SK-N-SH (cell line): ENCODE measurements around the gene MALAT1. TPM values are rescaled to one million over a fixed set of nuclear protein-coding genes. Genes with fewer than 3 reads are reported as not detected.

Experiments
- CTCF ChIA-PET: fragments of 300-600, 350-600 bp; formaldehyde crosslinking; extraction: SDS; loops from one replicate; lab custom pipeline; 2021; lab: Yijun Ruan, JAX
- POLR2A ChIA-PET: fragments of 350-600 bp; sonication (Branson Sonifier 250); formaldehyde crosslinking; extraction: SDS; loops from one replicate; lab custom pipeline; 2020; ENCODE audit warnings: antibody characterized with exemption, inconsistent platforms; lab: Yijun Ruan, JAX
- DNase-seq: peaks from one replicate; pipeline ENCODE4 v3.0.0; 2012
- H2AFZ ChIP-seq: fragments of 200-600 bp; sonication (generic); 2 replicates; pipeline ENCODE4 v1.8.1; 2016; ENCODE audit warnings: antibody characterized with exemption, mild to moderate bottlenecking, low read depth
- H3F3A ChIP-seq: fragments of 200-600 bp; sonication (generic); replicated peaks from 2 replicates; pipeline ENCODE3; 2016; ENCODE audit warnings: antibody characterized with exemption, mild to moderate bottlenecking; ENCODE audit not compliant: insufficient read depth
- H3K27ac ChIP-seq, 2 experiments: fragments of 200-500 bp in 1 of 2; fragments of 200-600 bp in 1 of 2; sonication (Bioruptor generic) in 1 of 2; sonication (generic), shearing (Covaris generic) in 1 of 2; 2 replicates each; pipeline versions ENCODE4 v1.5.1 to v1.6.1; 2014 to 2016; ENCODE audit warnings: low read depth in 2 of 2, inconsistent platforms in 1 of 2, low read length in 1 of 2, mild to moderate bottlenecking in 1 of 2, mixed read lengths in 1 of 2
- H3K27me3 ChIP-seq: fragments of 200-600 bp; sonication (generic), shearing (Covaris generic); 2 replicates; pipeline ENCODE4 v1.6.1; 2016; ENCODE audit warnings: mixed run types; ENCODE audit not compliant: insufficient read depth
- H3K36me3 ChIP-seq, 2 experiments: fragments of 200-500 bp in 1 of 2; fragments of 200-600 bp in 1 of 2; sonication (Bioruptor generic) in 1 of 2; sonication (generic) in 1 of 2; replicated peaks in 1 of 2; 2 replicates each; pipeline versions ENCODE3 to v1.5.1; 2014 to 2016; ENCODE audit warnings: low read length in 1 of 2, mild to moderate bottlenecking in 1 of 2; ENCODE audit not compliant: insufficient read depth in 2 of 2, control insufficient read depth in 1 of 2
- H3K4me1 ChIP-seq, 2 experiments: fragments of 200-500 bp in 1 of 2; fragments of 200-600 bp in 1 of 2; sonication (Bioruptor generic) in 1 of 2; sonication (generic), shearing (Covaris generic) in 1 of 2; 2 replicates each; pipeline versions ENCODE4 v1.5.1 to v1.6.1; 2014 to 2016; ENCODE audit warnings: low read depth in 1 of 2, low read length in 1 of 2, mixed run types in 1 of 2; ENCODE audit not compliant: insufficient read depth in 2 of 2, control insufficient read depth in 1 of 2
- H3K4me2 ChIP-seq: fragments of 200-600 bp; sonication (generic), shearing (Covaris generic); 2 replicates; pipeline ENCODE4 v1.6.1; 2017; ENCODE audit warnings: mixed run types
- H3K4me3 ChIP-seq, 2 experiments: fragments of 200-500 bp in 1 of 2; fragments of 200-600 bp in 1 of 2; sonication (Bioruptor generic) in 1 of 2; sonication (generic), shearing (Covaris generic) in 1 of 2; 2 replicates each; pipeline versions ENCODE4 v1.5.1 to v1.8.1; 2014 to 2016; ENCODE audit warnings: low read depth in 2 of 2, inconsistent platforms in 1 of 2, low read length in 1 of 2, mild to moderate bottlenecking in 1 of 2, mixed read lengths in 1 of 2, moderate library complexity in 1 of 2
- H3K79me2 ChIP-seq: fragments of 200-600 bp; sonication (generic); 2 replicates; pipeline ENCODE4 v1.8.1; 2017; ENCODE audit warnings: mild to moderate bottlenecking; ENCODE audit not compliant: insufficient read depth
- H3K9ac ChIP-seq: fragments of 200-600 bp; sonication (generic); 2 replicates; pipeline ENCODE4 v1.6.1; 2017; ENCODE audit warnings: mixed run types
- H3K9me2 ChIP-seq: fragments of 200-600 bp; sonication (generic); 2 replicates; pipeline ENCODE4 v1.6.1; 2017; ENCODE audit warnings: mixed run types
- H3K9me3 ChIP-seq: fragments of 200-600 bp; sonication (generic); 2 replicates; pipeline ENCODE4 v1.6.1; 2017; ENCODE audit warnings: mixed run types, mild to moderate bottlenecking, moderate library complexity
- H4K20me1 ChIP-seq: fragments of 200-600 bp; sonication (generic); 2 replicates; pipeline ENCODE4 v1.6.1; 2017; ENCODE audit warnings: mild to moderate bottlenecking, mixed run types; ENCODE audit not compliant: insufficient read depth
- CTCF ChIP-seq: fragments of 200-600 bp; sonication (generic); IDR thresholded peaks from 2 replicates; pipeline ENCODE4 v1.6.1; 2017; ENCODE audit warnings: antibody characterized with exemption, mild to moderate bottlenecking, moderate library complexity
- JUND ChIP-seq: IDR thresholded peaks from 2 replicates; pipeline ENCODE4 v1.4.0; 2012
- NFIC ChIP-seq: IDR thresholded peaks from 2 replicates; pipeline ENCODE4 v1.4.0; 2012; ENCODE audit warnings: borderline replicate concordance
- NRF1 ChIP-seq: IDR thresholded peaks from 2 replicates; pipeline ENCODE4 v1.6.1; 2012; ENCODE audit warnings: low read depth, mild to moderate bottlenecking, low read length
- POLR2AphosphoS5 ChIP-seq: IDR thresholded peaks from 2 replicates; pipeline ENCODE4 v1.6.1; 2012; ENCODE audit warnings: low read depth, low read length
- RCOR1 ChIP-seq: fragments of 150-350 bp; IDR thresholded peaks from 2 replicates; pipeline ENCODE4 v1.6.1; 2017; ENCODE audit warnings: antibody characterized with exemption, low read length
- SIN3A ChIP-seq: IDR thresholded peaks from 2 replicates; pipeline ENCODE4 v1.6.1; 2012; ENCODE audit warnings: low read depth, mild to moderate bottlenecking, low read length, moderate library complexity, borderline replicate concordance
- WGBS: methylation state at CpG from one replicate; pipeline ENCODE4 v1.1.6; 2017; ENCODE audit warnings: low lambda C conversion rate; 5-methylcytosine and 5-hydroxymethylcytosine counted together
- polyA plus RNA-seq, 3 experiments: library from polyadenylated mRNA; depleted of rRNA; stranded (reverse); fragments of >200 nt; gene quantifications; 2 replicates each; pipeline ENCODE4 v1.2.3, GENCODE V29; 2012
- TF ChIP-seq, protein P1 (sequence below): IDR thresholded peaks from 2 replicates; pipeline ENCODE4 v1.6.1; 2012; ENCODE audit warnings: mild to moderate bottlenecking, low read depth, low read length, moderate library complexity
- TF ChIP-seq, protein P2 (sequence below): IDR thresholded peaks from 2 replicates; pipeline ENCODE4 v1.4.0; 2012; ENCODE audit warnings: low read depth

The MALAT1 gene
- polyA plus RNA-seq, 1 of the 3 experiments (the other 2 are of a cell fraction), result 285 TPM

GRCh38 chr11:65528819-65529350 lies 30.0 kb downstream of the MALAT1 start (continued):
- TF ChIP-seq, protein P1, sequence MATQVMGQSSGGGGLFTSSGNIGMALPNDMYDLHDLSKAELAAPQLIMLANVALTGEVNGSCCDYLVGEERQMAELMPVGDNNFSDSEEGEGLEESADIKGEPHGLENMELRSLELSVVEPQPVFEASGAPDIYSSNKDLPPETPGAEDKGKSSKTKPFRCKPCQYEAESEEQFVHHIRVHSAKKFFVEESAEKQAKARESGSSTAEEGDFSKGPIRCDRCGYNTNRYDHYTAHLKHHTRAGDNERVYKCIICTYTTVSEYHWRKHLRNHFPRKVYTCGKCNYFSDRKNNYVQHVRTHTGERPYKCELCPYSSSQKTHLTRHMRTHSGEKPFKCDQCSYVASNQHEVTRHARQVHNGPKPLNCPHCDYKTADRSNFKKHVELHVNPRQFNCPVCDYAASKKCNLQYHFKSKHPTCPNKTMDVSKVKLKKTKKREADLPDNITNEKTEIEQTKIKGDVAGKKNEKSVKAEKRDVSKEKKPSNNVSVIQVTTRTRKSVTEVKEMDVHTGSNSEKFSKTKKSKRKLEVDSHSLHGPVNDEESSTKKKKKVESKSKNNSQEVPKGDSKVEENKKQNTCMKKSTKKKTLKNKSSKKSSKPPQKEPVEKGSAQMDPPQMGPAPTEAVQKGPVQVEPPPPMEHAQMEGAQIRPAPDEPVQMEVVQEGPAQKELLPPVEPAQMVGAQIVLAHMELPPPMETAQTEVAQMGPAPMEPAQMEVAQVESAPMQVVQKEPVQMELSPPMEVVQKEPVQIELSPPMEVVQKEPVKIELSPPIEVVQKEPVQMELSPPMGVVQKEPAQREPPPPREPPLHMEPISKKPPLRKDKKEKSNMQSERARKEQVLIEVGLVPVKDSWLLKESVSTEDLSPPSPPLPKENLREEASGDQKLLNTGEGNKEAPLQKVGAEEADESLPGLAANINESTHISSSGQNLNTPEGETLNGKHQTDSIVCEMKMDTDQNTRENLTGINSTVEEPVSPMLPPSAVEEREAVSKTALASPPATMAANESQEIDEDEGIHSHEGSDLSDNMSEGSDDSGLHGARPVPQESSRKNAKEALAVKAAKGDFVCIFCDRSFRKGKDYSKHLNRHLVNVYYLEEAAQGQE, result no peak
- no peak for TF ChIP-seq NFIC
- no peak for TF ChIP-seq POLR2AphosphoS5

- H3K9me2 ChIP-seq, result no peaks in the 10 kb centered on the region
- ChIA-PET POLR2A (interaction anchor here (1.0 kb wide), 1 partner anchor 22 kb away, joined by 3 read pairs; no protein-coding TSS in a partner anchor), CTCF (interaction anchor here (0.5 to 6.7 kb wide), 8 partner anchors 11 to 73 kb away, joined by 3 to 69 read pairs (median 4); partner anchors contain the start of gene ZNRD2)
- H3K79me2 ChIP-seq, result peaks cover 30% of the 10 kb centered on the region
- H3K9ac ChIP-seq, result no peak overlapping the region
- no peak overlapping the region for H3K4me3 ChIP-seq
- H3K4me2 ChIP-seq, result no peak overlapping the region
- H3K9me3 ChIP-seq, result no peaks in the 10 kb centered on the region
- peaks cover 20 to 45% of the 10 kb centered on the region in 2 experiments for H3K36me3 ChIP-seq
- H3K27me3 ChIP-seq, result no peaks in the 10 kb centered on the region
- no peak overlapping the region for H2AFZ ChIP-seq
- H3F3A ChIP-seq, result peaks cover 22% of the 10 kb centered on the region
- peak; percentile 4 for DNase-seq
- H3K4me1 ChIP-seq, result peaks cover 5 to 11% of the 10 kb centered on the region in 2 experiments; a peak in 3 of 4 replicates
- H4K20me1 ChIP-seq, result peaks cover 13% of the 10 kb centered on the region; the same call in 1 of the 2 replicates
- TF ChIP-seq JUND (no peak), NFIC (no peak), SIN3A (no peak), RCOR1 (no peak)
- TF ChIP-seq, protein P2, sequence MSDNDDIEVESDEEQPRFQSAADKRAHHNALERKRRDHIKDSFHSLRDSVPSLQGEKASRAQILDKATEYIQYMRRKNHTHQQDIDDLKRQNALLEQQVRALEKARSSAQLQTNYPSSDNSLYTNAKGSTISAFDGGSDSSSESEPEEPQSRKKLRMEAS, result no peak
- WGBS, result 92% methylated on average over 9 of the region's 10 CpGs
- H3K27ac ChIP-seq, result no peak overlapping the region
Measured at GRCh38 chr11:65529475-65530156, 30.8 kb downstream of the MALAT1 start.

GRCh38 chr11:65530157-65530496 lies 31.3 kb downstream of the MALAT1 start:
- no peak overlapping the region for H3K27ac ChIP-seq
- H3K36me3 ChIP-seq, result peaks cover 20 to 45% of the 10 kb centered on the region in 2 experiments
- peaks cover 28% of the 10 kb centered on the region for H3K79me2 ChIP-seq
- H3K4me3 ChIP-seq, result no peak overlapping the region
- WGBS, result 100% methylated on average over 1 of the region's 5 CpGs
- peak; percentile 34 for DNase-seq
- H3K4me2 ChIP-seq, result no peak overlapping the region
- TF ChIP-seq CTCF (peak; percentile 43), NRF1 (no peak)
- peaks cover 24% of the 10 kb centered on the region for H3F3A ChIP-seq
- no peaks in the 10 kb centered on the region for H3K9me3 ChIP-seq
- ChIA-PET CTCF (interaction anchor here (0.6 to 6.7 kb wide), 7 partner anchors 10 to 284 kb away, joined by 3 to 69 read pairs (median 6); no protein-coding TSS in a partner anchor), POLR2A (interaction anchor here (1.3 kb wide), 1 partner anchor 10 kb away, joined by 3 read pairs; no protein-coding TSS in a partner anchor)
- H3K9me2 ChIP-seq, result no peaks in the 10 kb centered on the region
- H3K9ac ChIP-seq, result no peak overlapping the region
- H3K27me3 ChIP-seq, result no peaks in the 10 kb centered on the region
- peaks cover 5 to 11% of the 10 kb centered on the region in 2 experiments; a peak in 3 of 4 replicates for H3K4me1 ChIP-seq
- H4K20me1 ChIP-seq, result peaks cover 13% of the 10 kb centered on the region; the same call in 1 of the 2 replicates
- H2AFZ ChIP-seq, result no peak overlapping the region
